Measurements from ENCODE around the gene PEAK1. TPM values are rescaled to one million over a fixed set of nuclear protein-coding genes. Genes with fewer than 3 reads are reported as not detected.

The PEAK1 gene
- total RNA-seq, 1 experiment from 2014 or later: 13.8 TPM

GRCh38 chr15:77076323-77076915 lies 343.5 kb downstream of the PEAK1 start:
- H3K9me3 ChIP-seq (ENCODE audit: low read length): no peaks in the 10 kb centered on the region
- BruUV-seq (replicated peaks): no TSS peak
- H3K9ac ChIP-seq (ENCODE audit: low read length): no peak overlapping the region
- ChIA-PET POLR2A (ENCODE audit: unreplicated experiment) (no interaction called here), CTCF (no interaction called here)
- TF ChIP-seq EZH2 (IDR thresholded peaks at IDR 0.05; ENCODE audit: low read length, unreplicated experiment): no peak
- no peak for TF ChIP-seq EZH2phosphoT487 (IDR thresholded peaks at IDR 0.05; ENCODE audit: borderline replicate concordance, low read length)
- no peak for TF ChIP-seq CTCF (conservative IDR thresholded peaks at IDR 0.05; ENCODE audit: low read depth, low read length)
- no peak overlapping the region for H3K4me2 ChIP-seq (ENCODE audit: low read length)
- H3K4me3 ChIP-seq (ENCODE audit: low read length): no peak overlapping the region
- no peak overlapping the region for H3K27ac ChIP-seq (ENCODE audit: low read length)
- no peaks in the 10 kb centered on the region for H3K9me2 ChIP-seq (replicated peaks; ENCODE audit: low read length)
- intact Hi-C loops (cut with micrococcal nuclease): no loop called here
- ATAC-seq (no peak), DNase-seq (no peak)
- H3F3A ChIP-seq (ENCODE audit: low read length, unreplicated experiment): no peaks in the 10 kb centered on the region
- no peaks in the 10 kb centered on the region for H3K27me3 ChIP-seq (ENCODE audit: low read length)
- peaks cover 5% of the 10 kb centered on the region; the same call in 1 of the 2 replicates for H3K4me1 ChIP-seq (ENCODE audit: insufficient read depth, low read length)
- no peaks in the 10 kb centered on the region for H3K36me3 ChIP-seq (ENCODE audit: low read depth, low read length)
- H2AFZ ChIP-seq (ENCODE audit: low read length): no peak overlapping the region
- H3K79me2 ChIP-seq (ENCODE audit: low read length): no peaks in the 10 kb centered on the region
- H4K20me1 ChIP-seq (ENCODE audit: low read length): no peaks in the 10 kb centered on the region

GRCh38 chr15:77075528-77075927 lies 344.4 kb downstream of the PEAK1 start:
- Histone ChIP-seq H3K27ac (ENCODE audit: low read length) (no peak overlapping the region), H3K9me2 (replicated peaks; ENCODE audit: low read length) (no peaks in the 10 kb centered on the region), H2AFZ (ENCODE audit: low read length) (no peak overlapping the region), H4K20me1 (ENCODE audit: low read length) (no peaks in the 10 kb centered on the region), H3K9ac (ENCODE audit: low read length) (no peak overlapping the region), H3K36me3 (ENCODE audit: low read depth, low read length) (no peaks in the 10 kb centered on the region), H3F3A (ENCODE audit: low read length, unreplicated experiment) (no peaks in the 10 kb centered on the region), H3K4me3 (ENCODE audit: low read length) (no peak overlapping the region), H3K4me2 (ENCODE audit: low read length) (0 out of 2 replicates have a peak overlapping the region, but pooled peaks have one; percentile 24), H3K79me2 (ENCODE audit: low read length) (no peaks in the 10 kb centered on the region), H3K27me3 (ENCODE audit: low read length) (no peaks in the 10 kb centered on the region), H3K4me1 (ENCODE audit: insufficient read depth, low read length) (peaks cover 8% of the 10 kb centered on the region; the same call in 1 of the 2 replicates), H3K9me3 (ENCODE audit: low read length) (no peaks in the 10 kb centered on the region)
- intact Hi-C loops (cut with micrococcal nuclease): no loop called here
- peak; percentile 81 for DNase-seq
- ChIA-PET CTCF (no interaction called here), POLR2A (ENCODE audit: unreplicated experiment) (no interaction called here)
- peak; percentile 64 for ATAC-seq
- no TSS peak for BruUV-seq (replicated peaks)
- TF ChIP-seq CTCF (conservative IDR thresholded peaks at IDR 0.05; ENCODE audit: low read depth, low read length) (peak; percentile 34), EZH2 (IDR thresholded peaks at IDR 0.05; ENCODE audit: low read length, unreplicated experiment) (no peak), EZH2phosphoT487 (IDR thresholded peaks at IDR 0.05; ENCODE audit: borderline replicate concordance, low read length) (no peak)

- intact Hi-C loops (cut with micrococcal nuclease): no loop called here
- no peaks in the 10 kb centered on the region for H3F3A ChIP-seq (ENCODE audit: low read length, unreplicated experiment)
- no peak for TF ChIP-seq EZH2 (IDR thresholded peaks at IDR 0.05; ENCODE audit: low read length, unreplicated experiment)
- TF ChIP-seq EZH2phosphoT487 (IDR thresholded peaks at IDR 0.05; ENCODE audit: borderline replicate concordance, low read length): no peak
- TF ChIP-seq CTCF (conservative IDR thresholded peaks at IDR 0.05; ENCODE audit: low read depth, low read length): no peak
- no peak for ATAC-seq
- H3K9me2 ChIP-seq (replicated peaks; ENCODE audit: low read length): no peaks in the 10 kb centered on the region
- no peaks in the 10 kb centered on the region for H3K27me3 ChIP-seq (ENCODE audit: low read length)
- no peak overlapping the region for H3K4me2 ChIP-seq (ENCODE audit: low read length)
- no peak overlapping the region for H3K4me3 ChIP-seq (ENCODE audit: low read length)
- H3K36me3 ChIP-seq (ENCODE audit: low read depth, low read length): no peaks in the 10 kb centered on the region
- ChIA-PET CTCF (no interaction called here), POLR2A (ENCODE audit: unreplicated experiment) (no interaction called here)
- peaks cover 9% of the 10 kb centered on the region; the same call in 1 of the 2 replicates for H4K20me1 ChIP-seq (ENCODE audit: low read length)
- H3K9me3 ChIP-seq (ENCODE audit: low read length): no peaks in the 10 kb centered on the region
- no peak overlapping the region for H3K9ac ChIP-seq (ENCODE audit: low read length)
- H3K27ac ChIP-seq (ENCODE audit: low read length): no peak overlapping the region
- peaks cover 12% of the 10 kb centered on the region; the same call in 1 of the 2 replicates for H3K4me1 ChIP-seq (ENCODE audit: insufficient read depth, low read length)
- no peak for DNase-seq
- BruUV-seq (replicated peaks): no TSS peak
- H3K79me2 ChIP-seq (ENCODE audit: low read length): peaks cover 12% of the 10 kb centered on the region
- H2AFZ ChIP-seq (ENCODE audit: low read length): no peak overlapping the region
These were observed 345.6 kb downstream of the PEAK1 start for GRCh38 chr15:77074350-77074749.

All from PC-3 (cell line).